ENCODE results near the gene ACTN1. TPM values are rescaled to one million over a fixed set of nuclear protein-coding genes. Genes with fewer than 3 reads are reported as not detected.

ACTN1 gene
- total RNA-seq, 1 experiment from 2014 or later, result 148 TPM

GRCh38 chr14:68959035-68959434 lies 20.1 kb downstream of the ACTN1 start:
- no peaks in the 10 kb centered on the region for H3K36me3 ChIP-seq (ENCODE audit: insufficient read depth, low read length, poor library complexity, severe bottlenecking)
- no peak overlapping the region for H3K4me3 ChIP-seq (ENCODE audit: low read depth, low read length, poor library complexity, severe bottlenecking)
- BruUV-seq (replicated peaks), result no TSS peak
- no peaks in the 10 kb centered on the region for H3K27me3 ChIP-seq (replicated peaks; ENCODE audit: insufficient read depth, low read depth, low read length, poor library complexity)
- peaks cover 38% of the 10 kb centered on the region for H3K4me1 ChIP-seq (ENCODE audit: insufficient read depth, low read length, poor library complexity, severe bottlenecking)
- intact Hi-C loops (cut with micrococcal nuclease; ENCODE audit: unreplicated experiment), result no loop called here
- no peaks in the 10 kb centered on the region for H3K9me3 ChIP-seq (ENCODE audit: low read depth, low read length, poor library complexity, severe bottlenecking)
- no peak overlapping the region for H3K27ac ChIP-seq (ENCODE audit: low read depth, low read length, poor library complexity, severe bottlenecking)
- DNase-seq (ENCODE audit: low spot score), result no peak
- TF ChIP-seq EZH2 (IDR thresholded peaks at IDR 0.05; ENCODE audit: borderline replicate concordance, low read depth, low read length, poor library complexity, severe bottlenecking) (no peak), CTCF (conservative IDR thresholded peaks at IDR 0.05; ENCODE audit: low read depth, low read length) (no peak)
- ChIA-PET CTCF (no interaction called here), POLR2A (ENCODE audit: low non-redundant PET) (no interaction called here)

- BruUV-seq (replicated peaks), result no TSS peak
- no peak for DNase-seq (ENCODE audit: low spot score)
- Histone ChIP-seq H3K4me1 (ENCODE audit: insufficient read depth, low read length, poor library complexity, severe bottlenecking) (peaks cover 43% of the 10 kb centered on the region), H3K4me3 (ENCODE audit: low read depth, low read length, poor library complexity, severe bottlenecking) (no peak overlapping the region), H3K9me3 (ENCODE audit: low read depth, low read length, poor library complexity, severe bottlenecking) (no peaks in the 10 kb centered on the region), H3K27ac (ENCODE audit: low read depth, low read length, poor library complexity, severe bottlenecking) (no peak overlapping the region), H3K36me3 (ENCODE audit: insufficient read depth, low read length, poor library complexity, severe bottlenecking) (no peaks in the 10 kb centered on the region), H3K27me3 (replicated peaks; ENCODE audit: insufficient read depth, low read depth, low read length, poor library complexity) (no peaks in the 10 kb centered on the region)
- POLR2A ChIA-PET (ENCODE audit: low non-redundant PET), result no interaction called here
- CTCF ChIA-PET, result no interaction called here
- intact Hi-C loops (cut with micrococcal nuclease; ENCODE audit: unreplicated experiment), result no loop called here
- TF ChIP-seq EZH2 (IDR thresholded peaks at IDR 0.05; ENCODE audit: borderline replicate concordance, low read depth, low read length, poor library complexity, severe bottlenecking), result no peak
- TF ChIP-seq CTCF (conservative IDR thresholded peaks at IDR 0.05; ENCODE audit: low read depth, low read length), result no peak
Measured at GRCh38 chr14:68958553-68958952, 20.5 kb downstream of the ACTN1 start.

- intact Hi-C loops (cut with micrococcal nuclease; ENCODE audit: unreplicated experiment), result no loop called here
- BruUV-seq (replicated peaks), result no TSS peak
Measured at GRCh38 chr14:68957775-68958174, 21.3 kb downstream of the ACTN1 start.

More at GRCh38 chr14:68957775-68958174, 21.3 kb downstream of the ACTN1 start:
- Histone ChIP-seq H3K4me3 (ENCODE audit: low read depth, low read length, poor library complexity, severe bottlenecking) (no peak overlapping the region), H3K9me3 (ENCODE audit: low read depth, low read length, poor library complexity, severe bottlenecking) (no peaks in the 10 kb centered on the region), H3K27me3 (replicated peaks; ENCODE audit: insufficient read depth, low read depth, low read length, poor library complexity) (no peaks in the 10 kb centered on the region), H3K27ac (ENCODE audit: low read depth, low read length, poor library complexity, severe bottlenecking) (no peak overlapping the region), H3K36me3 (ENCODE audit: insufficient read depth, low read length, poor library complexity, severe bottlenecking) (no peaks in the 10 kb centered on the region), H3K4me1 (ENCODE audit: insufficient read depth, low read length, poor library complexity, severe bottlenecking) (peaks cover 51% of the 10 kb centered on the region)
- TF ChIP-seq EZH2 (IDR thresholded peaks at IDR 0.05; ENCODE audit: borderline replicate concordance, low read depth, low read length, poor library complexity, severe bottlenecking) (no peak), CTCF (conservative IDR thresholded peaks at IDR 0.05; ENCODE audit: low read depth, low read length) (no peak)
- no peak for DNase-seq (ENCODE audit: low spot score)
- ChIA-PET CTCF (no interaction called here), POLR2A (ENCODE audit: low non-redundant PET) (no interaction called here)
